NT2/D1 (cell line): ENCODE data around the gene SLF1.

Source experiments
- YY1 ChIP-seq: IDR thresholded peaks from 2 replicates; pipeline ENCODE4 v1.6.1; 2011; ENCODE audit not compliant: insufficient read length, insufficient read depth
- ZNF274 ChIP-seq: IDR thresholded peaks from 2 replicates; pipeline ENCODE4 v1.6.1; 2011; ENCODE audit warnings: mild to moderate bottlenecking, low read depth, low read length

GRCh38 chr5:94707359-94707758 is 88.9 kb downstream of the SLF1 start:
- no peak for TF ChIP-seq ZNF274
- no peak for TF ChIP-seq YY1
